C4-2B (cell line): ENCODE data around the gene CYB561D2.
A peak's percentile ranks its signal among the peaks of the same experiment; 100 is the strongest.
"Not testable (repeated sequence)": the region's sequence is repeated elsewhere in the genome, so short reads cannot be mapped to it uniquely, and the experiment has no call there.

ENCODE experiments used
- H3K27ac ChIP-seq: fragments of 450-650 bp; 2 replicates; pipeline ENCODE4 v1.5.1; 2017
- CTCF ChIP-seq: fragments of 450-650 bp; conservative IDR thresholded peaks from 2 replicates; pipeline ENCODE4 v1.5.1; 2017; ENCODE audit warnings: mild to moderate bottlenecking
- ZFX ChIP-seq: fragments of 450-650 bp; IDR thresholded peaks from 2 replicates; pipeline ENCODE4 v1.6.1; 2017

Gene CYB561D2, protein sequence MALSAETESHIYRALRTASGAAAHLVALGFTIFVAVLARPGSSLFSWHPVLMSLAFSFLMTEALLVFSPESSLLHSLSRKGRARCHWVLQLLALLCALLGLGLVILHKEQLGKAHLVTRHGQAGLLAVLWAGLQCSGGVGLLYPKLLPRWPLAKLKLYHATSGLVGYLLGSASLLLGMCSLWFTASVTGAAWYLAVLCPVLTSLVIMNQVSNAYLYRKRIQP

DNA sequence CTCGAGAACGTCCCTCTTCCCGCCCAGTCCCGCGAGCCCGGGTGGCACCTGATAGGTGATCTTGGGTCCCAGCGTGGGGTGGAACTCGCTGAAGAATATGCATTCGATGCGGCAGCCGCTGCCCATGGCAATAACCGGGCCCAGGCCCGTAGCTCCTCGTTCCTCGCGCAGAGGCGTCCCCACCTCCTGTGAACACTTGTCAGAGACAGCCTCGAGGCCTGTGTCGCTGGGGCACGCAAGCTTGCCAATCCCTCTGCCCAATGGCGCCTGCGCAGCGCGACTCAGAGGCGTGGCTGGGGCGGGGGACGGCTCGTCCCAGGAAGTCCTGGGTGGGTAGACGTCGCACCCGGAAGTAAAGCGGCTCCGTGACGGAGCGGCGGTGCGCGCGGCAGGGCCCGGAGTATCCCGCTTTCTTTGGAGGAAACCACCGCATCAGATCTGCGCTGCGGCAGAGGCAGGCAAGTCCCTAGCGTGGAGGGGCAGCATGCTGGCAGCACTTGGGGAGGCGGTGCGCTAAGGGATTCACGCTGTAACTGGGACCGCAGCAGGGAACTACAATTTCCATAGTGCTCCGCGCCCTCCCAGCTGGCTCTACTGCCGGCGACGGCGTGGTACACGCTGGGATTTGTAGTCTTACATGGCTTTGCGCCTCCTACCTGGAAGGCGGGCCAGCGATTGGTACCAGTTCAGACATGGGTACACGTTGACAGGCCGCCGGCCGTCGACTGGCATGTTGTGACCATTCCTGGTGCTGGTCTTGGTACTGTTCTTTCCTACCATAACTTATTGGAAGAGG lies at the start of gene CYB561D2, which contains the start of gene NPRL2:
Gene CYB561D2, plus strand, starts transcription at position 336 of the 796 bp plus-strand sequence. CDS start 572 bp downstream, outside the sequence.
Gene NPRL2, minus strand, starts transcription at position 249 of the 796 bp plus-strand sequence. Its CDS starts 123 bp downstream, at position 126.
- peak; percentile 62; the same call in 1 of the 2 replicates for TF ChIP-seq ZFX
- no peak for TF ChIP-seq CTCF
- H3K27ac ChIP-seq = peak within 1 kb of the TSS; percentile 87

GRCh38 chr3:50302095-50303012 lies 48.3 kb upstream of the CYB561D2 start:
- no peak for TF ChIP-seq ZFX
- TF ChIP-seq CTCF = no peak
- peak overlapping the region; percentile 17; the same call in 1 of the 2 replicates for H3K27ac ChIP-seq

- peak within 1 kb of the TSS; percentile 17 for H3K27ac ChIP-seq
- TF ChIP-seq CTCF (no peak), ZFX (no peak)
These were observed 47.4 kb upstream of the CYB561D2 start, which contains the start of gene HYAL1 for GRCh38 chr3:50303013-50303815. Gene HYAL1 (minus strand): TSS chr3:50303574. CDS start chr3:50302956, 618 bp downstream.

GRCh38 chr3:50304601-50305000 lies 46.1 kb upstream of the CYB561D2 start:
- TF ChIP-seq CTCF (no peak), ZFX (no peak)
- no peak overlapping the region for H3K27ac ChIP-seq

DNA sequence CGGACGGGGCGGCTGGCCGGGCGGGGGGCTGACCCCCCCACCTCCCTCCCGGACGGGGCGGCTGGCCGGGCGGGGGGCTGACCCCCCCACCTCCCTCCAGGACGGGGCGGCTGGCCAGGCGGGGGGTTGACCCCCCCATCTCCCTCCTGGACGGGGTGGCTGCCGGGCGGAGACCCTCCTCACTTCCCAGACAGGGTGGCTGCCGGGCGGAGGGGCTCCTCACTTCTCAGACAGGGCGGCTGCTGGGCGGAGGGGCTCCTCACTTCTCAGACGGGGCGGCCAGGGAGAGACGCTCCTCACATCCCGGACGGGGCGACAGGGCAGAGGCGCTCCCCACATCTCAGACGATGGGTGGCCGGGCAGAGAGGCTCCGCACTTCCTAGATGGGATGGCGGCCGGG lies 38.6 kb upstream of the CYB561D2 start:
- H3K27ac ChIP-seq = not testable (repeated sequence)

DNA sequence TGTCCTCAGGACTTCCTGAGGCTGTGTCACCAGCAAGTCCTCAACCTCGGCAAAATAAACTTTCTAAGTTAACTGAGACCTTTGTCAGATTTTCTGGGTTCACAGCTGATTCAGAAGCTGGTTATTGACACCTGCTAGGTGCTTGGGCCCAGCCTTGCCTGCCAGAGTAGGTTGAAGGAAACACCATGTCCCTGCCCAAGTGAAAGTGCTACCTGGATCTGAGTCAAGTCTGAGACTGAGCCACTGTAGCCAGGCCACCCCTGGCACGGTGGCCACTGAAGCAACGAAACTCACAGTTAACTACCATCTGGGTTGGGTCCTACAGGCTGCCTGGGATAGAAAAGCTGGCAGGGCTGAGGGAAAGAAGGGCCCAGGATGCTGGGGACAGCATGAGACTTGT lies 36.3 kb upstream of the CYB561D2 start:
- H3K27ac ChIP-seq = peak overlapping the region; percentile 1; the same call in 1 of the 2 replicates
- TF ChIP-seq ZFX = no peak
- no peak for TF ChIP-seq CTCF

DNA sequence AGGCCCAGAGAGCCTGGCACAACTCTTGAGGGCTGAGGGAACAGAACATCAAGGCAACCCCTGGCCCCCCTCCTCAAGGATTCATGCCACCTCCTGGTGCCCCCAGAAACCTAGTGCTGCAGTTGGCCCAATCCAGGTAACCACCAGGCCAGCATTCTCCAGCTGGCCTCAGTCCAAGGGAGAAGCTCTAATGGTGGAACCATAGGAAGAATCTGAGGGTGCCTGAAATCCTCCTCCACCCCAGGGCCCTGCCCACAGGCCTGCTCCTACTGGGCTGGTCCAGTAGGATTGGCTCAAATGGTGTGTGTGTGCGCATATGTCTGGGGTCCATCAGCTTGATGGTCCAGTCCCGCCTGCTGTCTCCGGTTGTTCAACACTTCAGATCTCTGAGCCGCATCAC lies 35.8 kb upstream of the CYB561D2 start:
- H3K27ac ChIP-seq = no peak overlapping the region
- TF ChIP-seq ZFX = no peak
- no peak for TF ChIP-seq CTCF
